ENCODE data around the gene ENG.

- TF ChIP-seq POLR2A (IDR thresholded peaks at IDR 0.05) (peak in 1 of 2 donors; percentile 10), CTCF (IDR thresholded peaks at IDR 0.05) (no peak)
Measured at GRCh38 chr9:127898433-127899127, 44.1 kb upstream of the ENG start.

All from heart left ventricle (tissue), 13 donors.